ENCODE data around the gene CEP164.

DNA sequence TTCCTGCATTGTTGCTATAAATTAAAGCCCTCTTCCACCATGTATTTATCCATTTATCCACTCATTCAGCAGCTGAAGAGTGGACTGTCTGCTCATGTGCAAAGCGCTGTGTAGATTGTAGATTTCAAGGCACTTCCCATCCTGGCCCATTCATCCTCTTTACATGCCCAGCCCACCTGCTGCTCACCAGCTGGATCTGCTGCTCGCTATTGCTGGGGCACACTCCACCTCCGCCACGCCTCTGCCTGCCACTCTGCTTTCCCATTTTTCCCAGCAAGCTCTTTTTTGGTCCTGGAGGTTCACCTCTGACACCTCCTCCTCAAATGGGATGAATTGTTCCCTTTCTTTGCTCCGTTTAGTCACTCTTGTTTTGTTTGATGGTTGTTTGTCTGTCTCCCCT is 48.3 kb downstream of the CEP164 start:
- TF ChIP-seq, protein P1, sequence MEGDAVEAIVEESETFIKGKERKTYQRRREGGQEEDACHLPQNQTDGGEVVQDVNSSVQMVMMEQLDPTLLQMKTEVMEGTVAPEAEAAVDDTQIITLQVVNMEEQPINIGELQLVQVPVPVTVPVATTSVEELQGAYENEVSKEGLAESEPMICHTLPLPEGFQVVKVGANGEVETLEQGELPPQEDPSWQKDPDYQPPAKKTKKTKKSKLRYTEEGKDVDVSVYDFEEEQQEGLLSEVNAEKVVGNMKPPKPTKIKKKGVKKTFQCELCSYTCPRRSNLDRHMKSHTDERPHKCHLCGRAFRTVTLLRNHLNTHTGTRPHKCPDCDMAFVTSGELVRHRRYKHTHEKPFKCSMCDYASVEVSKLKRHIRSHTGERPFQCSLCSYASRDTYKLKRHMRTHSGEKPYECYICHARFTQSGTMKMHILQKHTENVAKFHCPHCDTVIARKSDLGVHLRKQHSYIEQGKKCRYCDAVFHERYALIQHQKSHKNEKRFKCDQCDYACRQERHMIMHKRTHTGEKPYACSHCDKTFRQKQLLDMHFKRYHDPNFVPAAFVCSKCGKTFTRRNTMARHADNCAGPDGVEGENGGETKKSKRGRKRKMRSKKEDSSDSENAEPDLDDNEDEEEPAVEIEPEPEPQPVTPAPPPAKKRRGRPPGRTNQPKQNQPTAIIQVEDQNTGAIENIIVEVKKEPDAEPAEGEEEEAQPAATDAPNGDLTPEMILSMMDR (conservative IDR thresholded peaks at IDR 0.05), result no peak
- no peak for TF ChIP-seq EZH2 (IDR thresholded peaks at IDR 0.05; ENCODE audit: low read depth)
